ENCODE data around the gene POU6F2.

DNA sequence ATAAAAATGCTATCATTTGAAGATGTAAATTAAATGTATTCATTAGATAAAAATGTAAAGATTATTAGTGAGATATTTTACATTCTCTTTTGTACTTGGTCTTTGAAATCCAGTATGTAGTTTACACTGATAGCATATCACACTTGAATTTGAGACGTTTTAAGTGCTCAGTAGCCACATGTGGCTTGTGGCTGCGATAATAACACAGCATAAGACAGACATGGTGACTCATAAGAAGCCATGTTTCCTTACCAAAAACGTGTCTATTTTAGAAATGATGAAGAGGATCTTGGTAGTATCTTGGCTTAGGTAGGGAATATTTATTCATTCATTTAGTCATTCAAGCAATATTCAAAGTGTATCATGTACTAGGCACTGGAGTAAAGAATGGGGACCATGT lies 149.3 kb downstream of the POU6F2 start:
- no peak for TF ChIP-seq RAD21 (CRISPR knock-in tag; conservative IDR thresholded peaks at IDR 0.05 in 1 of 2, IDR thresholded peaks at IDR 0.05 in 1 of 2)
- no peak for TF ChIP-seq ZNF3 (CRISPR knock-in tag; IDR thresholded peaks at IDR 0.05)
- TF ChIP-seq ATF7 (IDR thresholded peaks at IDR 0.05), result no peak
- no peak for TF ChIP-seq FOXM1 (IDR thresholded peaks at IDR 0.05; ENCODE audit: low read depth)
- no peak for TF ChIP-seq FOXM1 (CRISPR knock-in tag; IDR thresholded peaks at IDR 0.05; ENCODE audit: low read depth)
- no peak for TF ChIP-seq ELF1 (tag; IDR thresholded peaks at IDR 0.05)
- no peak for TF ChIP-seq ZNF384 (IDR thresholded peaks at IDR 0.05; ENCODE audit: low read depth, low read length)
- no peak for TF ChIP-seq CHCHD3 (CRISPR knock-in tag; IDR thresholded peaks at IDR 0.05)
- no peak for TF ChIP-seq MED1 (CRISPR knock-in tag; IDR thresholded peaks at IDR 0.05; ENCODE audit: borderline replicate concordance)
- TF ChIP-seq, protein P1, sequence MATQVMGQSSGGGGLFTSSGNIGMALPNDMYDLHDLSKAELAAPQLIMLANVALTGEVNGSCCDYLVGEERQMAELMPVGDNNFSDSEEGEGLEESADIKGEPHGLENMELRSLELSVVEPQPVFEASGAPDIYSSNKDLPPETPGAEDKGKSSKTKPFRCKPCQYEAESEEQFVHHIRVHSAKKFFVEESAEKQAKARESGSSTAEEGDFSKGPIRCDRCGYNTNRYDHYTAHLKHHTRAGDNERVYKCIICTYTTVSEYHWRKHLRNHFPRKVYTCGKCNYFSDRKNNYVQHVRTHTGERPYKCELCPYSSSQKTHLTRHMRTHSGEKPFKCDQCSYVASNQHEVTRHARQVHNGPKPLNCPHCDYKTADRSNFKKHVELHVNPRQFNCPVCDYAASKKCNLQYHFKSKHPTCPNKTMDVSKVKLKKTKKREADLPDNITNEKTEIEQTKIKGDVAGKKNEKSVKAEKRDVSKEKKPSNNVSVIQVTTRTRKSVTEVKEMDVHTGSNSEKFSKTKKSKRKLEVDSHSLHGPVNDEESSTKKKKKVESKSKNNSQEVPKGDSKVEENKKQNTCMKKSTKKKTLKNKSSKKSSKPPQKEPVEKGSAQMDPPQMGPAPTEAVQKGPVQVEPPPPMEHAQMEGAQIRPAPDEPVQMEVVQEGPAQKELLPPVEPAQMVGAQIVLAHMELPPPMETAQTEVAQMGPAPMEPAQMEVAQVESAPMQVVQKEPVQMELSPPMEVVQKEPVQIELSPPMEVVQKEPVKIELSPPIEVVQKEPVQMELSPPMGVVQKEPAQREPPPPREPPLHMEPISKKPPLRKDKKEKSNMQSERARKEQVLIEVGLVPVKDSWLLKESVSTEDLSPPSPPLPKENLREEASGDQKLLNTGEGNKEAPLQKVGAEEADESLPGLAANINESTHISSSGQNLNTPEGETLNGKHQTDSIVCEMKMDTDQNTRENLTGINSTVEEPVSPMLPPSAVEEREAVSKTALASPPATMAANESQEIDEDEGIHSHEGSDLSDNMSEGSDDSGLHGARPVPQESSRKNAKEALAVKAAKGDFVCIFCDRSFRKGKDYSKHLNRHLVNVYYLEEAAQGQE (IDR thresholded peaks at IDR 0.05; ENCODE audit: borderline replicate concordance), result no peak
- TF ChIP-seq, protein P1 (CRISPR knock-in tag; IDR thresholded peaks at IDR 0.05; ENCODE audit: low read depth), result no peak
